Endothelial cell of umbilical vein (primary cell): ENCODE results near the gene KCP. TPM values are rescaled to one million over a fixed set of nuclear protein-coding genes. Genes with fewer than 3 reads are reported as not detected.

Experiments used
- BruUV-seq: library from RNA; stranded (reverse); fragments of 400-500 nt; replicated peaks from 2 replicates; lab custom pipeline; 2021; lab: Mats Ljungman, UMichigan
- CTCF ChIA-PET: fragments of 300-600, 350-600 bp; sonication (Branson Sonifier 250); formaldehyde crosslinking; loops from one replicate; lab custom pipeline; 2021; ENCODE audit warnings: antibody characterized with exemption, inconsistent platforms; lab: Charles Lee
- POLR2A ChIA-PET: fragments of 300-600, 350-600 bp; sonication (Branson Sonifier 250); formaldehyde crosslinking; loops from one replicate; lab custom pipeline; 2021; ENCODE audit warnings: antibody characterized with exemption, inconsistent platforms; lab: Charles Lee
- DNase-seq: peaks from one replicate; pipeline ENCODE4 v3.0.0-alpha.2; 2011; ENCODE audit warnings: low read depth, low spot score
- FAIRE-seq: peaks from 2 replicates; lab custom pipeline; 2011; peaks lifted over from hg19 to GRCh38; lab: Jason Lieb, UNC
- H2AFZ ChIP-seq: 2 replicates; pipeline ENCODE4 v1.6.0; 2012; ENCODE audit warnings: low read depth, low read length, control low read depth, inconsistent platforms
- H3K27ac ChIP-seq: 2 replicates; pipeline ENCODE4 v1.5.1; 2011; ENCODE audit warnings: low read depth, mild to moderate bottlenecking, control low read depth, low read length, moderate library complexity; ENCODE audit not compliant: insufficient read depth
- H3K27me3 ChIP-seq, 2 experiments: 2 replicates each; pipeline versions ENCODE4 v1.6.0 to v1.6.1; 2011; ENCODE audit warnings: low read length in 2 of 2, mixed read lengths in 1 of 2; ENCODE audit not compliant: control insufficient read depth in 2 of 2, insufficient read depth in 2 of 2
- H3K36me3 ChIP-seq, 2 experiments: 2 replicates in 1 of 2; 3 replicates in 1 of 2; pipeline ENCODE4 v1.5.1; 2011; ENCODE audit warnings: low read length in 2 of 2, mild to moderate bottlenecking in 1 of 2, moderate library complexity in 1 of 2; ENCODE audit not compliant: control insufficient read depth in 2 of 2, insufficient read depth in 2 of 2; ENCODE audit errors: extremely low read depth in 1 of 2
- H3K4me1 ChIP-seq: 3 replicates; pipeline ENCODE4 v1.5.1; 2011; ENCODE audit warnings: mild to moderate bottlenecking, low read length; ENCODE audit not compliant: control insufficient read depth, insufficient read depth; ENCODE audit errors: extremely low read depth
- H3K4me2 ChIP-seq: 2 replicates; pipeline ENCODE4 v1.6.1; 2011; ENCODE audit warnings: low read length, control low read depth, mixed read lengths; ENCODE audit not compliant: insufficient read depth
- H3K4me3 ChIP-seq, 3 experiments: fragments of 200-600 bp in 1 of 3; sonication (generic), shearing (Covaris generic) in 1 of 3; replicated peaks in 1 of 3; 2 replicates each; pipeline ENCODE4 v1.5.1; 2011 to 2016; ENCODE audit warnings: control low read depth in 3 of 3, low read length in 3 of 3, mild to moderate bottlenecking in 2 of 3, inconsistent platforms in 1 of 3, low read depth in 1 of 3, moderate library complexity in 1 of 3; ENCODE audit not compliant: insufficient read depth in 1 of 3
- H3K79me2 ChIP-seq: 2 replicates; pipeline ENCODE4 v1.6.0; 2012; ENCODE audit warnings: low read length, inconsistent platforms; ENCODE audit not compliant: control insufficient read depth, insufficient read depth
- H3K9ac ChIP-seq: replicated peaks from 2 replicates; pipeline ENCODE3; 2011; ENCODE audit warnings: low read length, control low read depth; ENCODE audit not compliant: insufficient read depth; ENCODE audit errors: extremely low read depth
- H3K9me1 ChIP-seq: replicated peaks from 3 replicates; pipeline ENCODE4 v1.6.0; 2011; ENCODE audit warnings: mild to moderate bottlenecking, low read length; ENCODE audit not compliant: control insufficient read depth, insufficient read depth; ENCODE audit errors: extremely low read depth
- H3K9me3 ChIP-seq: replicated peaks from 2 replicates; pipeline ENCODE4 v1.5.1; 2012; ENCODE audit warnings: low read length, inconsistent platforms; ENCODE audit not compliant: control insufficient read depth, insufficient read depth
- H4K20me1 ChIP-seq: replicated peaks from 2 replicates; pipeline ENCODE3; 2011; ENCODE audit warnings: mild to moderate bottlenecking, low read length; ENCODE audit not compliant: control insufficient read depth, insufficient read depth; ENCODE audit errors: extremely low read depth
- EZH2 ChIP-seq: IDR thresholded peaks from 2 replicates; pipeline ENCODE4 v1.6.1; 2012; ENCODE audit warnings: borderline replicate concordance, low read depth, mild to moderate bottlenecking, moderate library complexity, low read length, inconsistent platforms; ENCODE audit not compliant: severe bottlenecking
- GATA2 ChIP-seq: IDR thresholded peaks from 2 replicates; pipeline ENCODE4 v1.7.0; 2011; ENCODE audit warnings: low read depth, mild to moderate bottlenecking, moderate library complexity, mixed read lengths, low read length; ENCODE audit not compliant: insufficient read length, insufficient read depth
- JUN ChIP-seq: IDR thresholded peaks from 2 replicates; pipeline ENCODE4 v1.6.1; 2011; ENCODE audit warnings: borderline replicate concordance, low read depth; ENCODE audit not compliant: insufficient read length, insufficient read depth
- MAX ChIP-seq: IDR thresholded peaks from 2 replicates; pipeline ENCODE4 v1.6.1; 2011; ENCODE audit not compliant: insufficient read depth, insufficient read length
- MYC ChIP-seq: IDR thresholded peaks from one replicate; pipeline ENCODE4 v1.6.1; 2011; ENCODE audit warnings: mild to moderate bottlenecking, low read depth, low read length
- POLR2A ChIP-seq: IDR thresholded peaks from 2 replicates; pipeline ENCODE4 v1.6.1; 2012; ENCODE audit warnings: low read depth, mild to moderate bottlenecking, control low read depth, low read length
- POLR2AphosphoS5 ChIP-seq: IDR thresholded peaks from 2 replicates; pipeline ENCODE4 v1.6.1; 2012; ENCODE audit warnings: low read depth, mild to moderate bottlenecking, control low read depth, low read length, moderate library complexity; ENCODE audit not compliant: insufficient read depth
- dilution Hi-C: fragments of 300-500 bp; cut with MboI; formaldehyde crosslinking; loops from one replicate; pipeline ENCODE4 v1.15.0; 2019; ENCODE audit warnings: low sequenced_read_pairs; ENCODE audit not compliant: extremely low pct_ligation_motif_present
- intact Hi-C: fragments of 100-400 bp; cut with micrococcal nuclease; formaldehyde crosslinking; loops from one replicate; pipeline ENCODE4 v1.10.0; 2022
- polyA plus RNA-seq, 4 experiments: library from polyadenylated mRNA; depleted of rRNA in 3 of 4; stranded (reverse) in 3 of 4; unstranded in 1 of 4; fragments of >200 nt; gene quantifications; 2 replicates each; pipeline versions ENCODE4 v1.2.1 to v1.2.3, GENCODE V29; 2011 to 2012; ENCODE audit warnings: missing spikeins in 1 of 4
- total RNA-seq: library from RNA; stranded (reverse); gene quantifications from 2 replicates; pipeline ENCODE4 v1.2.3, GENCODE V29; 2021
- TF ChIP-seq, protein P1 (sequence below), 2 donors: IDR thresholded peaks; 1 replicate in 1 of 2; 2 replicates in 1 of 2; pipeline ENCODE4 v1.5.1; 2011; ENCODE audit warnings: low read length in 2 of 2, mild to moderate bottlenecking in 2 of 2, moderate library complexity in 2 of 2, control low read depth in 1 of 2, inconsistent platforms in 1 of 2, low read depth in 1 of 2; ENCODE audit not compliant: insufficient read depth in 1 of 2; ENCODE audit errors: extremely low read depth in 1 of 2

KCP gene
- total and polyA plus RNA-seq, 2 donors (not counting 3 experiments of a cell fraction or from before 2014, with no cell fraction given), result not detected

DNA sequence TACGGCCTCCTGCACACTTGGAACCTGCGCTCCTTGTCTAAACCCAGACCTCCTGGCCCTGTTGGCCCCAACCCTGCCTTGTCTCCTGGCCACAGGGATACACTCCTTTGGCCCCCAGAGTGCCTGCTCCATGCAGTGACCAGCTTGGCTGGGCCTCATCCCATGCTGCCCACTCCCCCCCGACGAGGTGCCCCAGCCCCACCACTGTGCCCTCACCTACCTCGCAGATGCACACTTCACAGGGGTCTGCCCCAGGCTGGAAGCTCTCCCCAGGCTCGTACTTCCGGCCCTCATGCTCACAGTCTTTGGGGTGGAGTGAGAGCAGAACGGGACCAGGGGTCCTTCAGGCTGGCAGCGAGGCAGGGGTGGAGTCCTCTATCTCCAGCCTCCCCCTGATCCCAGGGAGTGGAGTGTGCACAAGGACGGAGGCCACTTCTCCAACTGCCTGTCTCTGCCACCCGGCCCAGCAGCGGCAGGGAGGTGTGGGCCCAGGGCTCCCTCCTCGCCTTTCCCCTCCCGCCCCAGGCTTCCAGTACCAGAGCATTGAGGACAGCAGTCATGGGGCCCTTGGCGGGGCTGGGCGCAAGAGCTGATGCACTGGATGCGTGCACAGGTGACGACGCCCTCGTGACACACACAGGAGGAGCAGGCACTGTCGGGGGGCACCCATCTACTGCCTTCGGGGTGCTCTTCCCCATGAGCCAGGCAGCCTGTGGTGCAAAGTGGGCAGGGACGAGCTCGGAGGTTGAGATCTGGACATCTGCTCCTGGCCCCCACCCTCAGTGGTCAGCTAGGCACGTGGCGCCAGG lies 25.7 kb downstream of the KCP start:
- Histone ChIP-seq H4K20me1 (no peaks in the 10 kb centered on the region), H3K27ac (no peak overlapping the region), H3K4me3 (no peak overlapping the region), H3K27me3 (peaks cover 0 to 1% of the 10 kb centered on the region in 2 experiments), H2AFZ (no peak overlapping the region), H3K9ac (no peak overlapping the region), H3K79me2 (no peaks in the 10 kb centered on the region), H3K9me3 (no peaks in the 10 kb centered on the region), H3K36me3 (no peaks in the 10 kb centered on the region), H3K9me1 (no peaks in the 10 kb centered on the region), H3K4me1 (no peaks in the 10 kb centered on the region), H3K4me2 (no peak overlapping the region)
- FAIRE-seq (no peak), DNase-seq (no peak)
- CTCF ChIA-PET, result interaction anchor here (1.1 to 3.0 kb wide), 20 partner anchors 12 to 485 kb away, joined by 3 to 42 read pairs (median 5); partner anchors contain the start of genes ATP6V1F and GARIN1A
- TF ChIP-seq GATA2 (no peak), EZH2 (no peak), POLR2AphosphoS5 (no peak), MAX (no peak), MYC (no peak), JUN (no peak), POLR2A (no peak)
- TF ChIP-seq, protein P1, sequence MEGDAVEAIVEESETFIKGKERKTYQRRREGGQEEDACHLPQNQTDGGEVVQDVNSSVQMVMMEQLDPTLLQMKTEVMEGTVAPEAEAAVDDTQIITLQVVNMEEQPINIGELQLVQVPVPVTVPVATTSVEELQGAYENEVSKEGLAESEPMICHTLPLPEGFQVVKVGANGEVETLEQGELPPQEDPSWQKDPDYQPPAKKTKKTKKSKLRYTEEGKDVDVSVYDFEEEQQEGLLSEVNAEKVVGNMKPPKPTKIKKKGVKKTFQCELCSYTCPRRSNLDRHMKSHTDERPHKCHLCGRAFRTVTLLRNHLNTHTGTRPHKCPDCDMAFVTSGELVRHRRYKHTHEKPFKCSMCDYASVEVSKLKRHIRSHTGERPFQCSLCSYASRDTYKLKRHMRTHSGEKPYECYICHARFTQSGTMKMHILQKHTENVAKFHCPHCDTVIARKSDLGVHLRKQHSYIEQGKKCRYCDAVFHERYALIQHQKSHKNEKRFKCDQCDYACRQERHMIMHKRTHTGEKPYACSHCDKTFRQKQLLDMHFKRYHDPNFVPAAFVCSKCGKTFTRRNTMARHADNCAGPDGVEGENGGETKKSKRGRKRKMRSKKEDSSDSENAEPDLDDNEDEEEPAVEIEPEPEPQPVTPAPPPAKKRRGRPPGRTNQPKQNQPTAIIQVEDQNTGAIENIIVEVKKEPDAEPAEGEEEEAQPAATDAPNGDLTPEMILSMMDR (IDR thresholded peaks at IDR 0.05; ENCODE audit: extremely low read depth in 1 of 2, insufficient read depth in 1 of 2, low read depth in 1 of 2, low read length in 2 of 2), result no peak
- POLR2A ChIA-PET, result interaction anchor here (0.7 kb wide), 1 partner anchor 458 kb away, joined by 3 read pairs; no protein-coding TSS in a partner anchor
- intact Hi-C loops (loop anchor here (5.0 kb wide), 3 partner anchors 117 to 457 kb away; partner anchors contain the start of gene METTL2B), dilution Hi-C loops (no loop called here)
- no TSS peak for BruUV-seq
